Sigmoid colon (tissue), 4 donors: ENCODE data around the gene POTEB3.
"Not testable (repeated sequence)": the region's sequence is repeated elsewhere in the genome, so short reads cannot be mapped to it uniquely, and the experiment has no call there.

Experiments used
- CTCF ChIP-seq, 4 experiments: fragments of 450-650 bp in 3 of 4; fragments of 200-600 bp in 1 of 4; IDR thresholded peaks; one replicate each; pipeline ENCODE4 v1.5.1; 2016 to 2019; ENCODE audit warnings: antibody characterized with exemption in 4 of 4, mild to moderate bottlenecking in 3 of 4, moderate library complexity in 2 of 4
- EP300 ChIP-seq, 4 donors: sonication (generic); formaldehyde crosslinking; IDR thresholded peaks; one replicate each; pipeline ENCODE4 v1.6.1; 2017; ENCODE audit warnings: antibody characterized with exemption in 4 of 4
- POLR2A ChIP-seq, 2 donors: fragments of 450-650 bp; IDR thresholded peaks; one replicate each; pipeline ENCODE4 v1.6.1; 2016; ENCODE audit warnings: antibody characterized with exemption in 2 of 2, mild to moderate bottlenecking in 2 of 2, moderate library complexity in 2 of 2
- POLR2AphosphoS5 ChIP-seq, 4 donors: sonication (generic); formaldehyde crosslinking; IDR thresholded peaks; one replicate each; pipeline ENCODE4 v1.6.1; 2017; ENCODE audit warnings: antibody characterized with exemption in 4 of 4

- not testable (repeated sequence) for TF ChIP-seq CTCF, POLR2AphosphoS5, POLR2A, EP300 (IDR thresholded peaks at IDR 0.05)
Observed at GRCh38 chr15:21385961-21386360, 54.3 kb downstream of the POTEB3 start.
